NCI-H2171 (cell line): ENCODE measurements around the gene WFDC12.

Source experiments
- DNase-seq: peaks from one replicate; lab custom pipeline; 2025; lab: John Stamatoyannopoulos, UW

The WFDC12 gene

DNA sequence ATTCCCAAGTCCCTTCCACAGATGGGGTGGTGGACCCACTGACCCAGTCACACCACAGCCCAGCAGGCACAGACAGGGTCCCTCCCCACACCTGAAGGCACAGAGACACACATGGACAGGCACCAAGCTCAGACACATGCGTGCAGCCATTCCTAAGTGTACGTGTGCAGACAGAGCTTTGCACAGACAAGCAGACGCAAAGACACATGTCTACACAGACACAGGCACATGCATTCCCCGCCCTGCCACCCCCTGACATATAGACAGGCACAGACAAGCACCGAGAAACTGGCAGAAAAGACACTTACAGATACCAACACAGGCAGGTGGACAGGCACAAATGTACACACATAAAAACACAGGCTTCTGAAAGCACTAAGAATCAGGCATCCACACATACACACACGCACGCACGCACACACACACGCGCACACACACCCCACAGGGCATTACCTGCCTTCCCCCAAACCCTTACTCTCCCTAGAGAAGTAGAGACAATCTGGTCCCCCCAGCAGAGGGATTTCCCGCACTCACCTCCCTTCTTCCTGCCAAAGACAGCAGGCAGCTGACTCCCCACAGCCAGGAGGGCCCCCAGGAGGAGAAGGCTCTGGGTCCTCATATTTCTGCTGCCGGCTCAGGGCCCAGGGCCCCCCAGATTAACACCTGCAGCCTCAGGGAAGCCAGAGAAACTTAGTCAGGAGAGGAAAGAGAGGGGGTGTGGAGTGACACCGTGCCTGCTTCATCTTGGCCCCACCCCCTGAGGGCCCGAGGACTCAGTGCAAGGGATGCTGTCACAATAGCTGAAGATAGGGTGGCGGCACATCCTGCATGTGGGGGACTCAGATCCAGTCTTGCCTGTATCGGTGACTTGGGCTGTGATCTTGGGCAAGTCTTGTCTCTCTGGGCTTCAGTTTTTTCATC, 9.5 kb downstream of the WFDC12 start, which contains the start of gene WFDC5:
WFDC5 (minus strand) TSS at position 710 of the 921 bp plus-strand sequence; CDS start at position 619, 91 bp downstream.
- no peak for DNase-seq

DNA sequence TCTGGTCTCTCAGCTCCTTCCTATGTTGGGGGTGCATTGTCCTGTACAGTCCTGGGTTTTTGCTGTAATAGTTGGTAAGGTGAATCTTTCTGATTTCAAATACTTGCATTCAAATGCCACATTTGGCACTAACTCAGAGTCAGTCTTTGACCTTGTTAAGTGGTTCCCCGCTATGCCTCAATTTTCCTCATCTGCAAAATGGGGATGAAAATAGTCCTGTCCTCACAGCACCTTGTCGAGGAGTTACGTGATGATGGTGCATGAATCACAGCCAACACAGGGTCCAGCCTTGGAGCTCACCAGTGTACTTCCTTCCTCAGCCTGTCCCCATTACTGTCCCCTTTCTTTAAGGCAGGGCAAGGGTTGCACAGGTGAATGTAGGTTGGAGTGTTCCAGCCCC, 10.4 kb downstream of the WFDC12 start:
- DNase-seq = no peak

DNA sequence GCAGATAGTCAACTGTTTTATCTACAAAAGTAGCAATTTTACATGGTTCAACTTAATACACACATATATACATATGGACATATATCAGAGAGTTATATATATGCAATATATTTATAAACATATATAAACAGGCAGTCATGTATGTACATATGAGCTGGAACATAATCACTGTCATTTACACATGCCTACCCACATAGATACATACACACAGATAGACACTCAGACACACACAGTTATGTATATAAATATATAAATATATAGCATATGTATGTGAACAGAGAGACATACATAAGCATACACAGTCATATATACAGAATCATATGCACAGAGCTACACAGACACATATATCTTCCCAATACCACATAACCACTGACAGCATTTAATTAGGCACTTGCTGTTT, 11.5 kb downstream of the WFDC12 start:
- no peak for DNase-seq

DNA sequence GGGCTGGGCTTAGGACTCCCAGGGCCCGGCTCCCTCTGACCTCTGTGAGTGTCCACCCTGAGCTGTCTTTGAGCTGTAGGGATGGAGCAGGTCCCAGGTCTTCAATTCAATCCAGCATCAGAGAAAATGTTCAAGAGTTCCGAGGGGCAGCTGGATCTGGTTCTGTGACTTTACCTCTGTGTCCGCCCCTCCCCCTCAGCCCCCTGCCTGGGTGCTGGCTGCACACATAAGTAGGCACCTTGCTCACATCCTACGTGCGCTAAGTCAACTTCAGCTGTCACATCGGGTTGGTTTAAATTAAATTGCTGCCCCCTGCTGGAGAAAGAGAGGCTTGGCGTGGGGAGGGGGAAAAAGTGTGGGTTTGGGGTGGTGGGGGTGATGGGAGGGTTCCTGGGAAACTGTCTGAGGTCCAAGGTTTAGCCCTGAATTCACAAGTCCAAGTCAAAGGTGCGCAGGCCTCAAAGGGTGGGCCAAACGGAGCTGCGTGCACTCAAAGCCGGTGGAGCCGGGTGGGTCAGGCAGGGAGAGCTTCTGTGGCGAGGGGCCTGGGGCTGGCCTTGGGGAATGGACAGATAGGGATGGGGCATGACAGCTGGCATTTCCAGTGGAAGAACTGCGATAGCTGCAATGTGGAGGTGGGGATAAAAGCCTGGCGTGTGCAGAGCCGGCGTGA, 12.3 kb downstream of the WFDC12 start:
- DNase-seq = no peak

DNA sequence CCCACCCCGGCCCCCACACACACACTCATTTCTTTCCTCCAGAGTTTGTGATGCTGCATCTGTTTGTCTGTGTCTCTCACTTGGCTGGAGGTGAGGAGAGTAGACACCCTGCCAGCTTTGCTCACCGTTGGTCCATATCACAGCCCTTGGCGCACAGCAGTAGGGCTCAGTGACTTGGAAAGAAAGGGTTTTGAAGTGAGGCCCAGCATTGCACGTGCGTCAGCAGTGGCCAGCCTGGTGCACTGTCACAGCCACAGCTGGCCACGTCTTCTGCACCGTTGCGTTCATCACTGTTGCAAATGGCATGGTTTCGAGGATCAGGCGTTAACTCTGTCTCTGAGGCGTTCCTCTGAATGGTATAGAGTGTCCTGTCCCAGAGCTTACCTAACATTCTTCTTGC, 13.0 kb downstream of the WFDC12 start:
- no peak for DNase-seq

DNA sequence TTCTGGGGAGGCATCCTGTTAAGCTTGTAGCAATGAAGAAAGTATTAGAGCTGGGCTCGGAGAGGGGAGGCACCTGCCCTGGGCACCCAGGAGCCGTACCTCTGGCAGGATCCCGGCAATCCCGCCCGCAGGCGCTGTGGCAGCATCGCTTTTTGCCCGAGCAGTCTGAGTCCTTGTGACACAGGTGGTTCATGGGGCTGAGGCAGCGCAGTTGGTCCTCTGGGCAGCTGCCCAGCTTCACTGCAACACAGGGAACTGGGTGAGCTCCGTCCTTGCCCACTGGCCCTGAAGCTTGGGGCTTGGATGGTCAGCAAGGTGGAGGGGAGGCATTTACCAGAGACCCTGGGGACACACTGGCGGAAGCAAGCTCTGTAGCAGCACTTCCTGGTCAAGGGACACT, 14.0 kb downstream of the WFDC12 start:
- DNase-seq = no peak

DNA sequence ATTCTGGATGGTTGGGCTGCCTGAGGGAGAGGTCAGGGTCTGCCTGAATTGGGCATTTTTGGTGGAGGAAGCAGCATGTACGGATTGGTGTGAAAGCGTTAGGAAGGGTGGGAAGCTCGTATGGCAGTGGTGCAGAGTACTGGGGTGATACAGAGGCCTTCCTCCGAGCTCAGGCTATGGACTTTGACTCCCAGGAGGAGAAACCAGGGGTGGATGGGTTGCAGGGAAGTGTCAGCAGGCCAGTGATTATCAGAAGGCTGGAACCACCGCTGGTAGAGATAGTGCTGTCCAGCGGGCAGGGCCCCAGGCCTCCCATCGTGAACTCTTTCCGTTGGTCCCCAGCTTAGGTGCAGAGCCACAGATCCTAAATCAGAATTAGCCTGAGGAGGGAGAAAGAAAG, 14.6 kb downstream of the WFDC12 start:
- no peak for DNase-seq

DNA sequence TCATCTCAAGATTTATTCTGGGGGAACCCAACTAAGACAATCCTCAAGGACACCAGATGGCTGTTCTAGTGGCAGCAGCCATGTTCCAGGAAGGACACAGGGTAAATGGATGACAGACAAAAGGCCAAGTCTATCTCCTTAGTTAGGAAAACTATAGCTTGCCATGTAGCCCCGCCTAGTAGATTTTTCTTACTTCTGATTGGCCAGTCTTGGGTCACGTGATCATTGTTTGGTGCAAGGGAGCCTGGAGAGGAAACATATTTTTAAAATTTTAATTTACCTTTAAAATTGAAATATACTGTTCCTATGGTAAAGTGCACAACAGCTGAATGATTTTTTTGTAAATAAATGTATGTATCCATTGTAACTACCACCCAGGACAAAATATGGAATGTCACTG, 18.9 kb downstream of the WFDC12 start:
- DNase-seq = no peak

DNA sequence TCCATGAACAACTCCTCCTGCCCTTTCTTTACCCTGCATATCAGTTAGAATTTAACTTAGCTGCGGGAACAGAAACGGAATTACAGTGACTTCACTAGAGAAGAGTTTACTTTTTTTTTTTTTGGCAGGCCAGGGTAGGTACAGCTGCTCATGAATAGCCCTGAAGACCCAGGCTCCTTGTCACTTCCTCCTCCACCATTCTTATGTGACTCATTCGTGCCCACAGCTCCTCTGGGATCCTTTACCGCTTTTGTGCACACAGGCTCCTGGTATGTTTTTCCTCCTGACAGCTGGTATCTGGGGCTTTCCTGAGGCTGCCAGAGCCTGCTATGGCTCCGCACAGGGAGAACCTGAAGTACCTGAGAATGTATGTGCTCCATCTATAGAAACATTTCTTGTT, 19.5 kb downstream of the WFDC12 start:
- no peak for DNase-seq

DNA sequence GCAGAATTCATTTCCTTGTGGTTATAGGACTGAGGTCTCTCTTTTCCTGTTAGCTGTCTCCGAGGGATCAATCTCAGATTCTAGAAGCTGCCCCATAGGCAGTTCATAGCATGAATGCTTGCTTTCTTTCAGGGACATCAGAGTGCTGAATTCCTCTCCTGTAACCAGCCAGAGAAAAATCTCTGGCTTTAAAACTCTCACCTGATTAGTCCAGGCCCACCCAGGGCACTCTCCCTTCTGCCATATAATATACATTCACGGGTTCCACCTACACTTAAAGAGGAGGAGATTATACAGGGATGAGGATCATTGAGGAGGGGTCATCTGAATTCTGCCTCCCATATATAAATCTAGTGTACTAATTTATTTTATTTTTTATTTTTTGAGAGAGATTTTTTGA, 21.2 kb downstream of the WFDC12 start:
- DNase-seq = no peak

DNA sequence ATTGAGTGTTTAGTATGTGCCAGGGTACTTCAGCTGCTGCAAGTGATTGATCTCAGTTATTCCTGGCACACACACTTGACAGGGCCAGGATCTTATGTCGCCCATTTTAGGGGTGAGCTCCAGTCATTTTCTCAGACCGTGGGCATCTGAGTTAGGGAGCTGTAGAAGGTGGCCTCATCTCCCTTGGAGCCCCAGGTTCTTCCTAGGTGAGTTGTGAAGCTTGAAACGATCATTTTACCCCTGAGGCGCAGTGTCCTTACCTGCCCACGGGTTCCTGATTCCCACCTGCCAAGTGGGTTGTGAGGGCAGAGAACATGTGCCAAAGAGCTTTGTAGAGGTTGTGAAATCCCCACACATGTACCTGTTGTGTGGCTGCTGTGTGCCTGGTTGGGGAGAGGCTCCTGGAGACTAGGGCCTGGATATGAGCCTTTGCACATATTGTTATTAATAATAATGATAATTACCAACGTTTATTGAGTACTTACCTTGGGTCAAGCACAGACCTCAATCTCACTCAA, 22.9 kb downstream of the WFDC12 start:
- DNase-seq = no peak

DNA sequence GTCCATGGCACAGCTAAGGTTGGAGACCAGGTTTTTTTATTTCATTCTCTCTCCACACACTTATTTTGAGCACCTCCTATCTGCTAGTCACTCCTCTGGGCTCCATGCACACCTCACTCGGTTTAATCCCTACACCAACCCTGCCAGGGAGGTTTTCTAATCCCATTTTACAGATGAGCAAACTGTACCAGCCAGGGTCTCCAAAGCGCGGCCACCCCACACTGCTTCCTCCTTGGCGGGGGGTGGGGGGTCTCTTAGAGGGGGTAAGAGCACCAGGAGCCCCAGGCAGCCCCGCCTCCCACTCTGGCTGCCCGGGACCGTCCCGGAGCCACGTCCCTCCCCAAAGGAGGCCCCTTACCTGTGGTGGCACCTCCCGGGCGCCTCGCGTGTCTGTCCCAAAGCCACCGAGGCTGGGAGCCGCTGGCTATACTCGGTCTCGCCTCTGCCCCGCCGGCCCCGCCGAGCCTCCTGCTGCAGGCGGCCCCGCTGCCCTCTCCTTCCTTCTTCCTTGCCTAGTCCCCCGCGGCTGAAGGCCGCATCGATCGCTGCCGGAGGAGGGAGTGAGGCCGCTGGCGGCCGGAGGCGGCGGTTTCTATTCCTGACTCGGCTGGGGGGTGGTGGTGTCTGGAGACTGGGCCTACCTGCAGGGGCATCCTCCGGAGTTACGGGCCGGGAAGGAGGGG, 23.6 kb downstream of the WFDC12 start, which contains the start of gene KCNS1:
KCNS1 (minus strand) TSS at position 565 of the 683 bp plus-strand sequence. CDS start 1,891 bp downstream, outside the sequence.
- DNase-seq = no peak

DNA sequence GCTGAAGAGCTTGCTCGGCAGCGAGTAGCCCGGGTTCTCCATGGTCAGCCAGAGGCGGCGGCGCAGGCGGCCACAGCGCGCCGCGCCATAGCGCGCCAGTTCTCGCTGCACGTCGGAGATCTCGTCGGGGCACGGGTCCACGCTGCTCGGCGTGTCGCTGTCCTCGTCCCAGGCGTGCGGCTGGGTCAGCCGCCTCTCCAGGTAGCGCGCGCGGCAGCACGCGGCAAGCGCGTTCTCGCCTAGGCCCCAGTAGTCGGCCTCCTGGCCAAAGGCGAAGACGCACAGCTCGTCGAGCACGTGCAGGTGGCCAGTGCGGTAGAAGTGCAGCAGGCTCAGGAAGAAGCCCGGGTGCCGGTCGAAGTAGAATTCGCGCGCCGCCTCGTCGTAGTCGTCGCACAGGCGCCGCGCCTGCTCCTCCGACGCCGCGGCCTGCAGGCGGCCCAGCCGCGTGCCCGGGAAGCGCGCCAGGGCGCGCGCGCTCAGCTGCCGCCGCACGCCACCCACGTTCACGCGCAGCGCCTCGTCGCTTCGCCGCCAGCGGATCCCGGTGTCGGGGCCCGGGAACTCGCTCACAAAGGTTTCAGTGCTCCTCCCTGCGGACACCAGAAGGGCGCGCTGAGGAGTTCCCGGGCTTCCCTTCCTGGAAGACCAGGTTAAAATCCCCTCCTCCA, 26.0 kb downstream of the WFDC12 start:
- DNase-seq = no peak

DNA sequence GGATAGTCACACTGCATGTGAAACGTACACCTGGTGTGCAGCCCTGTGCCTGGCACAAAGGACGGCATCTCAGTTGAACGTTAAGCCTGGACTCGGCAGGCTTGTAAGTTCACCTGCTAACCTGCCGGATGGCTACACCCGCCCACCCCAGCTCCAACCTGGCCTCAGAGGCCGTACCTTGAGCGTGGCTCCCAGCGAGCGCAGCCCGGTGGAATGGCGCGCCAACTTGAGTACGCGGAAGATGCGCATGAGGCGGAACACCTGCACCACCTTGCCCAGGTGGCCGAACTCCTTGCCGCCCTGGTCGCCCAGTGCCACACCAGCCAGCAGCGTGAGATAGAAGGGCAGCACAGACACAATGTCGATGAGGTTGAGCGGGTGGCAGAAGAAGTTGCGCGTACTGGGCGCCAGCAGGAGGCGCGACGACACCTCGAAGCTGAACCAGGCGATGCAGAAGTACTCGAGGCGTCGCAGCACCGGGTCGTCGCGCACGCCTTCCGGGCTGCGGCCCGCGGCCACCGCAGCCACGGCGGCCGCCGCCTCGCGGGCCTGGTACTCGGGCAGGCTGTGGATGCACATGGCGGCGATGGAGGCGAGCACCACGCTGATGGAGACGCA, 26.7 kb downstream of the WFDC12 start:
- no peak for DNase-seq

DNA sequence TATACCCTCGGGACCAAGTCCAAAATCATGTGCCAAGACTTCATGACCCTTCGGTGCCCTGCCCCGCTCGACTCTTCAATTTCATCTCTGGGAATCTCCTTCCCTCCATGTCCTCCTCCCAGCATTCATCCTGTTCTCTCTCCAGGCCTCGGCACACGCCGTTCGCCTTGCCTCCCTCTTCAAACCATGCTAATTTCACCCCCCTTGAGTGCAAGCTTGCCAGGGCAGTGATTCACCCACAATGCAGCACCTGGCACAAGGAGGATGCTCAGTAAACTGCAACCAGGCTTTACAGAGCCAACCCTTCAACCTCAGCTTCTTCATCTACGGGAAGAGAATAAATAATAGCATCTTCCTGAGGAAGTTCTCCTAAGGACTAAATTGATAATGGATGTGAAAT, 27.5 kb downstream of the WFDC12 start:
- no peak for DNase-seq

DNA sequence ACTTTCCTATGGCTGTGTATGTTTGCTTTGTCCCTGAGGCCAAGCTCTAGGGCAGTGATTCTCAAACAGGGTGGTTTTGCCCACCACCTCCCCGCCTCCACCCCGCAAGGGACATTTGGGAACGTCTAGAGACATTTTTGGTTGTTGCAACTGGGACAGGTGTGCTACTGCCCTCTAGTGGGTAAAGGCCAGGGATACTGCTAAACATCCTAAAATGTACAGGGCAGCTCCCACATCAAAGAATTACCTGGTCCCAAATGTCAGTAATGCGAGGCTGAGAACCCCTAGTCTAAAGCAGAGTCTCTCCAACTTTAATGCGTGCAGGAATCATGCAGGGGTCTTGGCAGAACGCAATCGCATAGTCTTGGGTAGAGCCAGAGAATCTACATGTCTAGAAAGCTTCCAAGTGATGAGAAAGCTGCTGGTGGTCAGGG, 28.4 kb downstream of the WFDC12 start:
- DNase-seq = peak; percentile 24

DNA sequence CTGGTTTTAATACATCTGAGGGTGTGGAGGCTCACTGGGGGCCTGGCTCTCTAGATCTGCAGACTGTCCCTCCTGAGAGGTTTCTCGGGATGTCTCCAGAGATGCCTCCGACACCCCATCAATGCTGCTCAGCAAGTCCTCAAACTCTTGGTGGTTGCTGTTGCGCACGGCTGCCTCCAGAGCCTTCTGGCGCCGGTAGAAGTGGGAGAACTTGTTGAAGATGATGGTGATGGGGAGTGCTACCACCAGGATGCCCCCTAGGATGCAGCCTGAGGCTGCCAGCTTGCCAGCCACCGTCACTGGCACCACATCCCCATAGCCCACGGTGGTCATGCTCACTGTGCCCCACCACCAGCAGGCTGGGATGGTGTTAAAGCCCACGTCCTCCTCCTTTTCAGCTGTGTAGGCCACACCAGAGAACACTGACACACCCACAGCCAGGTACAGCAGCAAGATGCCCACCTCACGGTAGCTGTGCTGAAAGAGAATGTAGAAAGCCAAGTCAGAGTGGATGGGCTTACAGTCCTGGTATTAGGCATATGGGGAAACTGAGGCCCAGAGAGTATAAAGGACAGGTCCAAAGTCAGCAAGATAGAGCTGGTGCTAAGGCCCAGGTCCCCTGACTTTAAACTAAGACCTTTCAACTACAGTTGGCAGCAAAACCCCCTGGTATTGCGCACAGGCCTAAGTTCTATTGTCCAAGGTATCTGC, 29.2 kb downstream of the WFDC12 start:
- no peak for DNase-seq

DNA sequence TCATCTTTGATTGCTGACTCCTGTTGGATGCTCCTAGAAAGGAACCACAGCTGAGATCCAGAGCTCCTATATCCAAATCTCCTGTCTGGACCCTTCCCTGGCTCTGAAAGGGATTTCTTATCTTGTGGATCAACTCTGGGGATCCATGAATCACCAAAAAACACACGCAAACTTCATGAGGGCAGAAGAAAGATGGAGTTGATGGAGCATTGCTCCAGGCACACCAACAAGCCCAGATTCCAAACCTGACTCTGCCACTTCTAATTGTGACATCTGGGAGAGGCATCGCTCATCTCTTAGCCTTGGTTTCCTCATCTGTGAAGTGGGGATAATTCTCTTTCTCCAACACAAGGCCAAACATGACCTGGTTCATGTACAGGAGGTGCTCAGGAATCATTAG, 30.1 kb downstream of the WFDC12 start:
- DNase-seq = no peak

DNA sequence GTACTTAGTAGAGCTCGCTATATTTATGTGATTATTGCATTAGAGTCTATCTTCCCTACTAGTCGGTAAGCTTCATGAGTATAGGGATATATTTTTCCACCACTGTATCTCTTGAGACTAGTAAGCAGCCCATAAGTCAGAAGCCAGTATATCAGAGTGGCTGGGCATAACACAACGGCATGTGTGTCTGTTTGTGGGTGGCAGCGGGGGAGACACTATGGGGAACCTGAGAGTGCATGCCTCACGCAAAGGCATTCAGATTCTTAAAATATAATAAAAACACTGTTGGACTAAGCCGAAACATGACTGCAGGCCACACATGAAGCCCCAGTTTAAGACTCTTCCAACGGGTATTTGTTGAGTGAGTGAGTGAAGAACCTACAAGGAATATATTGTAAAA, 31.4 kb downstream of the WFDC12 start:
- DNase-seq = no peak

DNA sequence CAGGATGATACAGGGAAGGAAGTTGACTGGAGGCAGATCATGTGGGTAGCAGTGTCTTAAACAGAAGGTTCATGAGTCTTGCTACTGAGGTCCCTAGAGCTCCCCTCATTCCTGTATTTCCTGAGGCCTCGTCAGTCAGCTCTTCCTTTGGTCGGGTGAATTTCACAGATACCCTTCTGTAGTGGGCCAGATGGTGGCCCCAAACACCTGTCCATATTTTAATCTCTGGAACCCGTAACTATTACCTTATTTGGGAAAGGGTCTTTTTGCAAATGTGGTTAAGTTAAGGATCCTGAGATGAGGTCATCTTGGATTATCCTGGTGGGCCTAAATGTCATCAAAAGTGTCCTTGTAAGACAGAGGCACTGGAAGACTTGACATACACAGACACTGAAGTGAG, 32.9 kb downstream of the WFDC12 start:
- DNase-seq = no peak

DNA sequence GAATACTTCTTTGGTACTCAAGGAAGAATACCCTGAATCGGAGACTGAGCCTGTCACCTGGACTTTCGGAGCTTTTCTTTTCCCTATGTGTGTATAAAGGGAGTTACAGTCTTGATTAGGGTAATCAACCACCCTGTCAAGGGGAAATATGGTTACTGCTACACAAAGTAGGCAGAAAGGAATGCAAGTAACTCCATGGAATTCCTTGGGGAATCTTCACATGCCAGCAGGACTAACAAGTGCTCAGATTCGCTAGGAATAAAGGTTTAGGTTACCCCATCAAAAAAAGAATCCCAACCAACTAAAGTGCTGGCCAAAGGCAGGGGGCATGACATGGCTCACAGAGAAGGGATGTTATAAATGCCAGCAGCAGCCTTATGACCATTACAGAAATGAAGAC, 33.8 kb downstream of the WFDC12 start:
- DNase-seq = no peak
